Smooth muscle cell (in vitro differentiated cells): Measurements from ENCODE around the gene DIP2B. TPM values are rescaled to one million over a fixed set of nuclear protein-coding genes. Genes with fewer than 3 reads are reported as not detected.
"Not testable (repeated sequence)": the region's sequence is repeated elsewhere in the genome, so short reads cannot be mapped to it uniquely, and the experiment has no call there.

Source experiments
- DNase-seq: peaks from one replicate; lab custom pipeline; 2025; ENCODE audit not compliant: unreplicated experiment; lab: John Stamatoyannopoulos, UW
- H2AFZ ChIP-seq: fragments of 200-600 bp; sonication (generic); 2 replicates; pipeline ENCODE4 v1.6.0; 2016; ENCODE audit warnings: antibody characterized with exemption, low read depth, mild to moderate bottlenecking
- H3F3A ChIP-seq: fragments of 200-600 bp; sonication (generic); 2 replicates; pipeline ENCODE4 v1.6.0; 2017; ENCODE audit warnings: antibody characterized with exemption, low read depth
- H3K27ac ChIP-seq: fragments of 200-600 bp; sonication (generic); 2 replicates; pipeline ENCODE4 v1.5.1; 2016; ENCODE audit warnings: low read depth, mild to moderate bottlenecking
- H3K27me3 ChIP-seq: fragments of 200-600 bp; sonication (generic); 2 replicates; pipeline ENCODE4 v1.6.1; 2016; ENCODE audit warnings: low read depth, mild to moderate bottlenecking
- H3K36me3 ChIP-seq: fragments of 200-600 bp; sonication (generic); 2 replicates; pipeline ENCODE4 v1.5.1; 2016; ENCODE audit warnings: low read depth
- H3K4me1 ChIP-seq: fragments of 200-600 bp; sonication (generic); 2 replicates; pipeline ENCODE4 v1.5.1; 2016; ENCODE audit warnings: low read depth
- H3K4me2 ChIP-seq: fragments of 200-600 bp; sonication (generic); 2 replicates; pipeline ENCODE4 v1.6.0; 2016; ENCODE audit warnings: mild to moderate bottlenecking
- H3K4me3 ChIP-seq: fragments of 200-600 bp; sonication (generic); 2 replicates; pipeline ENCODE4 v1.5.1; 2016; ENCODE audit warnings: mild to moderate bottlenecking
- H3K79me2 ChIP-seq: fragments of 200-600 bp; sonication (generic); 2 replicates; pipeline ENCODE4 v1.6.0; 2016; ENCODE audit warnings: low read depth, mild to moderate bottlenecking
- H3K9ac ChIP-seq: fragments of 200-600 bp; sonication (generic); 2 replicates; pipeline ENCODE4 v1.6.0; 2016; ENCODE audit warnings: low read depth
- H3K9me3 ChIP-seq: fragments of 200-600 bp; sonication (generic); replicated peaks from 2 replicates; pipeline ENCODE4 v1.5.1; 2016; ENCODE audit warnings: low read depth
- H4K20me1 ChIP-seq: fragments of 200-600 bp; sonication (generic); 2 replicates; pipeline ENCODE4 v1.6.0; 2016; ENCODE audit warnings: low read depth
- WGBS: methylation state at CpG from one replicate; pipeline ENCODE4 v1.1.7; 2016; ENCODE audit warnings: low lambda C conversion rate; 5-methylcytosine and 5-hydroxymethylcytosine counted together
- polyA plus RNA-seq: library from polyadenylated mRNA; unstranded; fragments of >200 nt; fragmentation: Nextera tagmentation; extraction: Ambion mirVana; gene quantifications from 2 replicates; pipeline ENCODE4 v1.2.1, GENCODE V29; 2016
- total RNA-seq: library from RNA; depleted of rRNA; stranded (reverse); fragments of >200 nt; gene quantifications from 2 replicates; pipeline ENCODE4 v1.2.3, GENCODE V29; 2014
- TF ChIP-seq, protein P1 (sequence below): fragments of 200-600 bp; sonication (generic); IDR thresholded peaks from 2 replicates; pipeline ENCODE4 v1.5.1; 2017; ENCODE audit warnings: borderline replicate concordance, mild to moderate bottlenecking, antibody characterized with exemption; ENCODE audit not compliant: insufficient read depth, poor library complexity, severe bottlenecking

Gene DIP2B
- total and polyA plus RNA-seq, 2 experiments from 2014 or later: 5.8 to 35.2 TPM

DNA sequence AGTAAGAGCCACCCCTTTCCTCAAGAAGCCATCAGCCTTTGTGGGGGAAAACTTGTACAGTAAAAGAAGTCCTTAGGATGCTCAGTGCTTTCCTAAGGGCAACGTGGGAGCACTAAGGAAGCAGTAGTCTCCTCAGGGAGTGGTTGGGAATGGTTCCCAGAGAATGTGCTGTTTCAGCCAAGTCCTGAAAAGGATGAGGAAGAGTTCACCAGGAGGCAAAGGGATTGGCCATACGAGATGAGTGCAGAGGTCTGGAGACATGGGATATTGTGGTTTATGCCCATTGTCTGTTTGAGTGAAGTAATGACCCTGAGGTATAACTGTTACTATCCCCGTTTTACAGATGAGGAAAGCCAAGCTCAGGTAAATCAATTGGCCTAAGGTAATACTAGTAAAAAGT lies 173.1 kb downstream of the DIP2B start:
- Histone ChIP-seq H3K9ac (no peak overlapping the region), H3K79me2 (no peaks in the 10 kb centered on the region), H4K20me1 (no peaks in the 10 kb centered on the region), H2AFZ (no peak overlapping the region), H3K36me3 (peaks cover 21% of the 10 kb centered on the region), H3F3A (no peaks in the 10 kb centered on the region), H3K27me3 (no peaks in the 10 kb centered on the region), H3K4me3 (no peak overlapping the region), H3K27ac (no peak overlapping the region), H3K4me2 (no peak overlapping the region), H3K9me3 (no peaks in the 10 kb centered on the region), H3K4me1 (no peaks in the 10 kb centered on the region)
- 95% methylated on average over 3 of the region's 3 CpGs for WGBS
- no peak for DNase-seq
- TF ChIP-seq, protein P1, sequence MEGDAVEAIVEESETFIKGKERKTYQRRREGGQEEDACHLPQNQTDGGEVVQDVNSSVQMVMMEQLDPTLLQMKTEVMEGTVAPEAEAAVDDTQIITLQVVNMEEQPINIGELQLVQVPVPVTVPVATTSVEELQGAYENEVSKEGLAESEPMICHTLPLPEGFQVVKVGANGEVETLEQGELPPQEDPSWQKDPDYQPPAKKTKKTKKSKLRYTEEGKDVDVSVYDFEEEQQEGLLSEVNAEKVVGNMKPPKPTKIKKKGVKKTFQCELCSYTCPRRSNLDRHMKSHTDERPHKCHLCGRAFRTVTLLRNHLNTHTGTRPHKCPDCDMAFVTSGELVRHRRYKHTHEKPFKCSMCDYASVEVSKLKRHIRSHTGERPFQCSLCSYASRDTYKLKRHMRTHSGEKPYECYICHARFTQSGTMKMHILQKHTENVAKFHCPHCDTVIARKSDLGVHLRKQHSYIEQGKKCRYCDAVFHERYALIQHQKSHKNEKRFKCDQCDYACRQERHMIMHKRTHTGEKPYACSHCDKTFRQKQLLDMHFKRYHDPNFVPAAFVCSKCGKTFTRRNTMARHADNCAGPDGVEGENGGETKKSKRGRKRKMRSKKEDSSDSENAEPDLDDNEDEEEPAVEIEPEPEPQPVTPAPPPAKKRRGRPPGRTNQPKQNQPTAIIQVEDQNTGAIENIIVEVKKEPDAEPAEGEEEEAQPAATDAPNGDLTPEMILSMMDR: no peak

- no peaks in the 10 kb centered on the region for H3K9me3 ChIP-seq
- no peaks in the 10 kb centered on the region for H4K20me1 ChIP-seq
- WGBS: 93% methylated on average over 4 of the region's 4 CpGs
- H2AFZ ChIP-seq: no peak overlapping the region
- no peak overlapping the region for H3K4me2 ChIP-seq
- no peak overlapping the region for H3K27ac ChIP-seq
- no peak overlapping the region for H3K9ac ChIP-seq
- H3F3A ChIP-seq: no peaks in the 10 kb centered on the region
- H3K4me3 ChIP-seq: no peak overlapping the region
- TF ChIP-seq, protein P1: no peak
- H3K36me3 ChIP-seq: peaks cover 21% of the 10 kb centered on the region
- no peak for DNase-seq
- no peaks in the 10 kb centered on the region for H3K79me2 ChIP-seq
- no peaks in the 10 kb centered on the region for H3K27me3 ChIP-seq
- H3K4me1 ChIP-seq: no peaks in the 10 kb centered on the region
Observed at GRCh38 chr12:50678650-50679365, 174.0 kb downstream of the DIP2B start.

- H3K27ac ChIP-seq: no peak overlapping the region
- H3K36me3 ChIP-seq: peaks cover 17% of the 10 kb centered on the region
Observed at GRCh38 chr12:50679612-50680011, 174.8 kb downstream of the DIP2B start.

DNA sequence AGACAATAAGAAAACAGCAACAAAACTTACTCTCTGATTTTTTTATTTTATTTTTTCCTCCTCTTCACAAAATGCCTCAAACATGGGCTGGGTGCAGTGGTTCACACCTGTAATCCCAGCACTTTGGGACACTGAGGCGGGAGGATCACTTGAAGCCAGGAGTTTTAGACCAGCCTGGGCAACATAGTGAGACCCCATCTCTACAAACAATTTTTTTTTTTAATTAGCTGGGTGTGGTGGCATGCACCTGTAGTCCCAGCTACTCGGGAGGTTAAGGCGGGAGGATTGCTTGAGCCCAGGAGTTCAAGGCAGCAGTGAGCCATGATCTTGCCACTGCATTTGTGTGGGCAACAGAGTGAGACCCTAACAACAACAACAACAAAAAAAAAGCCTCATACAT lies 176.3 kb downstream of the DIP2B start:
- H3K79me2 ChIP-seq, H4K20me1 ChIP-seq, H2AFZ ChIP-seq, H3K27me3 ChIP-seq, H3K9ac ChIP-seq, H3K4me3 ChIP-seq, H3F3A ChIP-seq, H3K27ac ChIP-seq, H3K4me2 ChIP-seq, DNase-seq, H3K9me3 ChIP-seq, H3K4me1 ChIP-seq: not testable (repeated sequence)
- H3K36me3 ChIP-seq: peaks cover 14% of the 10 kb centered on the region
- WGBS: 97% methylated on average over 3 of the region's 3 CpGs

More at GRCh38 chr12:50679612-50680011, 174.8 kb downstream of the DIP2B start:
- no peaks in the 10 kb centered on the region for H3K9me3 ChIP-seq
- 100% methylated on average over 1 of the region's 1 CpG for WGBS
- no peaks in the 10 kb centered on the region for H4K20me1 ChIP-seq
- H3K4me1 ChIP-seq: no peaks in the 10 kb centered on the region
- TF ChIP-seq, protein P1: no peak
- DNase-seq: no peak
- H2AFZ ChIP-seq: no peak overlapping the region
- H3F3A ChIP-seq: no peaks in the 10 kb centered on the region
- no peaks in the 10 kb centered on the region for H3K79me2 ChIP-seq
- no peaks in the 10 kb centered on the region for H3K27me3 ChIP-seq
- H3K4me2 ChIP-seq: no peak overlapping the region
- no peak overlapping the region for H3K4me3 ChIP-seq
- no peak overlapping the region for H3K9ac ChIP-seq
